GM12892 (cell line): Measurements from ENCODE around the gene ANTXRL.
"Not testable (repeated sequence)": the region's sequence is repeated elsewhere in the genome, so short reads cannot be mapped to it uniquely, and the experiment has no call there.

ENCODE experiments used
- DNase-seq: peaks from one replicate; pipeline ENCODE4 v3.0.0; 2011; ENCODE audit not compliant: insufficient read length
- FAIRE-seq: peaks from 2 replicates; lab custom pipeline; 2011; peaks lifted over from hg19 to GRCh38; lab: Jason Lieb, UNC
- POLR2A ChIP-seq: IDR thresholded peaks from 2 replicates; pipeline ENCODE4 v1.6.1; 2011; ENCODE audit warnings: low read depth, low read length, control low read depth
- POLR2AphosphoS5 ChIP-seq: IDR thresholded peaks from 2 replicates; pipeline ENCODE4 v1.6.1; 2011; ENCODE audit warnings: low read depth, low read length, control low read depth
- TAF1 ChIP-seq: IDR thresholded peaks from 2 replicates; pipeline ENCODE4 v1.6.1; 2011; ENCODE audit warnings: low read depth, mild to moderate bottlenecking, control low read depth, low read length, borderline replicate concordance

Gene ANTXRL

DNA sequence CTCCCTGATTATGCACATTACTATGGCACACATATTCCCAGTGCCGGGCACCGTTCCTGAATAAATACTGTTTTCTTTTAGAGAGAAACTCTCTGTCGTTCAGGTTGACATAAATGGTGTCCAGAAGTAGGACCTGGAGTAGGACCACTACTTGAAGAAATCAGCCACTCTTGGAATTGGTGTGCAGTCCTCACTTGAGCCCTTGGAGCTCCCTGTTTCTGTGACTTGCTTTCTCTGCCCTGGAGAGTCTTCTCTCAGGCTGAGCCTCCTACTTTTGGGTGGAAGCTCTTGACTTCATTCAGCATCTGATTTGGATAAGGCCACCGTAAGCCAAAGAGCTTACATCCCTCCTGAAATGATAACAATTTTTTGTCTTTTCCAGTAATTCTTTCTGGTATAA is 29.7 kb upstream of the ANTXRL start:
- DNase-seq = no peak
- no peak for FAIRE-seq
- no peak for TF ChIP-seq POLR2A
- no peak for TF ChIP-seq TAF1
- TF ChIP-seq POLR2AphosphoS5 = no peak

DNA sequence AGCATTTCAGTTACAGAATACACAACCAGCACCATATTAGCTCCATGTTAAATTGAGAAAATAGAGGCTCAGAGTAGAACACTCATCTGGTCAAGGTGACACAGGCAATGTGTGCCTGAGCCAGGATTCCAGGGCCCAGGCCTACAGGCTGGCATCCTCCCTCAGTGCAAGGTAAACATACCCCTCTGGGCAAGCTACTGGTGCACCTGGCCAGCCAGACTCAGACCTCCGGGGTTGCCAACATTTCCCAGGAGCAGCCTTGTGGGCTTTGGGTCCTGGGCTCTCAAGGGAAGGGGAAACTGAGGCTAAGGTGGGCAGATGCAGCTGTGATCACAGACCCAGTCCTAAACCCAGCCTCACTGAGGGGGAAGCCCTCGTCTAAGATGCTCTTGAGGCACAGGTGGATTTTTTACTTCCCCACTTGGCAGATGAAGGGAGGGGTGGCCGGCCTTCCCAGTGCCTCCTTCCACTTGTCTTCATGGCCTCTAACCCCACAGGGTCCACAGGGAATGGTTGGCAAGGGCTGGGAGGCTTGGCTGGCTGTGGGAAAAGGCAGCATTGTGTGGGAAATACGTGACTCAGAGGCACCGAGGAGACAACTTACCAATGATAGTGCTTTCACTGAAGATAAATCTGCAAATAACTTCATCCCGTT is 23.8 kb upstream of the ANTXRL start:
- FAIRE-seq, DNase-seq: not testable (repeated sequence)

DNA sequence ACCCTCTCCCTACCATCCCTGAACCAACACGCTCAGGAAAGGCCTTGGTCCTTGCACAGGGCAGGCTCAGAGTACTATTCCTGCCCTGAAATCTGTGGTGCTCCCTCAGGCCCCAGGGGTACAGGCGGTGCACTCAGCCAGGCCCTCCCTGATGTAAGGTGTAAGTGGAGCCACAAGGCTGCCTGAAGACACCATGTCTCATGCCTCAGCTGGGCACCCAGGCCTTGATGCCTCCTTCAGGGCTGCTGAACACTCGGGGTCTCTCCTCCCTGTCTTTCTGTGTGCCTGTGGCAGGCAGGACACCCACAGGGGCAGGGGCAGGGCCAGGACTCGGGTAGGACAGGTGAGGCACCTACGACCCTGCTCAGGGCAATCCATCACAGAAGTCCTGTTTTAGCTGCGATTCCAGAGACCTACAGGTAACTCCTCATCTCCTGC is 22.9 kb upstream of the ANTXRL start:
- DNase-seq = no peak
- no peak for TF ChIP-seq POLR2AphosphoS5
- no peak for TF ChIP-seq POLR2A
- no peak for TF ChIP-seq TAF1
- FAIRE-seq = no peak

DNA sequence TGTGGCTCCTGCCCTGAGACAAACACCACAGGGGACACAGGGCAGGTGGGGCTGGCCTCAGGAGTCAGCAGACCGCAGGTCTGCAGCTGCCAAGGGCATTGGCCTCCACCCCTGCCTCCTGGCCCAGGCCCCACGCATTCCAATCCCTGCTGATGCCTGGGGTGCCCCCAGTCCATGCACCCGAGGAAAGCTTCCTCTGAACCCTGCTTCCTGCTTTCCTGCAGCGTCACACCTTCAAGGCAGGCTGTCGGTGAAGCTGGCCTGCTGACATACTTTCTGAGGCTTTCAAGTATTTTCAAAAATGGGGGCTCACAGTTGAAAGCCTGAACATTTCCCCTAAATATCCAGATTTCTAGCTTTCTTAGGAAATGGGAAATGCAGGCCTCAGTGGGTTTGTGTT is 22.5 kb upstream of the ANTXRL start:
- DNase-seq (no peak), FAIRE-seq (no peak)
- TF ChIP-seq TAF1 = no peak
- TF ChIP-seq POLR2AphosphoS5 = no peak
- no peak for TF ChIP-seq POLR2A

DNA sequence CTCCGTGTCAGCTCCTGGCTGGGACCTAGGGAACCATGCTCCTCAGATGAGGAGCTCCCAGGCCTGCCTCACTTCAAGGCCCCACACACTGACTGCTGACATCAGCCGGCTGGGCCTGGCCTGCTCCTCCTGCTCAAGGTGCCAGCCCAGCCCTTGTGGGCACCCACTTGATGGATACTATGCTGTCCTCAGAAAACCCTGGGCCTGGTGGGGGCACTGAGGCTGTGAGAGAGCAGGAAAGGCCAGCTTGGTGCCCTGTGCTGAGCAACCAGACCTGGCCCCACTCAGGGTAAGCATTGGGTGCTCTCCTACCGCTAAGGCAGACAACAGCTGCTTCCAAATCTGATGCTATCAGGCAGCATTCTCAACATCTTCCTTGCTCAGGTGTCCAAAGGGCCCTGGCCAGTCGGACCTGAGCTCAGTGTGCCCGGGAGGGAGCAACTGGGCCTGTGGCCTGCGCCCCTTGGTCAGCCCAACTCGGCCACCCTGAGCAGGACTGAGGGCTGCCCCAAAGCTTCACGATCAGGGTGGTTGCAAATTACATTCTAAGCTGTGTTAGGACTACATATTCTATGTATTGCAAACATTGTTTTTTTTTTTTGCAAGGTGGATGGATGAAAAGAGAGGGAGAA is 21.9 kb upstream of the ANTXRL start:
- no peak for DNase-seq
- TF ChIP-seq POLR2AphosphoS5 = no peak
- no peak for TF ChIP-seq TAF1
- no peak for FAIRE-seq

DNA sequence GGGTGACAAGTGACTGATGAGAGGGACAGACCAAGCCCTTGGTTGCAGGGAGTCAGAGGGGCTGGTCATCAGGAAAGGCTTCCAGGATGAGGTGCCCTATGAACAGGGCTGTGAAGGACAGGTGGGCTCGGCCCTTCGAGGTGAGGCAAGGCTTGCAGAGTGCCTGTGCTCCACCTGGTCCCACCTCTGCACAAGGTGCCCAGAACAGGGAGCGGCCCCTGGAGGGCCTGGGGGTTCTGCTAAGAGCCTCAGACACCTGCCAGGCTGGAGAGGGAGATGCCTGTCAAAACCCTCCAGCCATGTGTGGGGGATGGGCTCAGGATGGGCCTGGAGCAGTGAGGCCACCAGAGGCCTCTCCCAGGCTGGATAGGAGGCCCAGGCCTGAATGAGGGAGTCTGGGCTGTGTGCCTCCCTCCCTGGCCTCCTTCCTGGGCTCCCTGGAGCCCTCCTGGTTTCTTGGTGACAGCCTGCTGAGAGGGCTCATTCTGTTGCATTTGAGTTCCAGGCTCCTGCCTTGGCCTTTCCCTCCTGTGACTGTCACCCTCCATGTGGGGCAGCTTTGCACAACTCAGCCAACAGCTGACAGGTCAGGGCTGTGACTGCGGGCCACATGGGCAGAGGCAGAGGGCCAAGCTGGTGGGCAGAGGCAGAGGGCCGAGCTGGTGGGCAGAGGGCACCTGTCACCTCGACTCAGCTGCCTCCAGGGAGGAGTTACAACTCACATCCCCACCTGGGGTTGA is 21.1 kb upstream of the ANTXRL start:
- DNase-seq, FAIRE-seq: not testable (repeated sequence)

DNA sequence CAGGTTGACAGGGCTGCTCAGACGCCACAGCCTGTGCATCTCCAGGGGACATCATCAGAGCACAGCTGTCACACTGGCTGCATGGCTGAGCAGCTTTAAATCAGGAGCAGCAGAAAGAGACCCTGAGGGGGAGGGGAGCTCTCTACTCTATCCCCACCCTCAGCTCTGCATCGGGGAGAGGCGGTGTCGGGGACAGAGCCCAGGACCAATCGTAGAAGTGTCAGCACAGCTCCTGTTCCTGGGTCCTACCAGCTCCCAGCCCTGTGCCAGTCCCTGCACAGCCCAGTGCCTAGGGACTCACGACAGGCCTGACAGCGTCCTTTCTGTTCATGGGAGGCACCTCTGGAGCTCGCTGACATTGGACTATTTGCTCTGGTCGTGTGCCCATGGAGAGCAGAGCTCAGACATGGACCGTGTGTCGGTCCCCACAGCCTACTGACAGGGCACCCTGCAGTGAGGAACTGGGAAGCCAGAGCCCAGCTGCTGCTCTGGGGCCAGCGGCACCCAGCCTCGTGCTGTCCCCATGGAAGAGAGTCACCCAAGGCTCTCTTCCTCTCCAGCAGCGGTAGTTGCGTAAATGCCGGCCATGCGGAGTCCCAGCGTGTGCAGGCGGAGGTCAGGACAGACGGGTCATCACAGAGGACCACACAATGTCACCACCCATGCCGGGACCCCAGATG is 20.4 kb upstream of the ANTXRL start:
- no peak for TF ChIP-seq POLR2AphosphoS5
- DNase-seq = no peak
- FAIRE-seq = no peak

DNA sequence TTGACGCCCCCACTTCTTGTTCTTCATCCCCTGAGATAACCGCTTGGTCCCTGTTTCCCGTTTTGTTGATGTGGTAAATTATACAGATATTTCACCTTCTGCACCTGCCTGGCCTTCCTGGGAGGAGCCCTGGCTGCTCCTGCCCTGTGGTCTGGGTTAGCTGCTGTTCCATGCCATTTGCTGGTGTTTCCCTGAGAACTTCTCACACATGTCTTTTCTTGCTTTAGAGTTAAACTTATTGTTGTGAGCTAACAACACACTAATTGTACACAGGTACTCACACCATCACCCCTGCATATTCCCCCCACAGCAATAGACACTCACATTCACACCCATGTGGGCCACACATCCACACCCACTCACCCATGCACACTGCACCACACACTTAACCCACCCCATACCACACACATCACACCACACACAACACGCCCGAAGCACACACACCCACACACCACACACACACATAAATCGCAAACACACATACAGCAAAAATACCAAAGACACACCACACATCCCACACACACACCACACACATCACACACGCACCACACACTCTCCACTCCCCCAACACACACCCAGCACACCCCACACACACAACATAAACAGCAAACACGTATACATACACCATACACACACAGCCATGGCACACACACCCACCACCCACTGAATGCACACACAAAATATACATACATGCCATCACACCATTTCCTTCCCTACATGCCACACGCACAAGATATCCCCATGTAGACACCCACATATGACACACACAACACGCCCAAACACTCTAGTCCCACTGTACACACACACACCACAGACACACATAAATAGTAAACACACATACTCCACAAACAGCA is 19.4 kb upstream of the ANTXRL start:
- TF ChIP-seq TAF1 (no peak), POLR2A (no peak), POLR2AphosphoS5 (no peak)
- DNase-seq = no peak
- FAIRE-seq = no peak

DNA sequence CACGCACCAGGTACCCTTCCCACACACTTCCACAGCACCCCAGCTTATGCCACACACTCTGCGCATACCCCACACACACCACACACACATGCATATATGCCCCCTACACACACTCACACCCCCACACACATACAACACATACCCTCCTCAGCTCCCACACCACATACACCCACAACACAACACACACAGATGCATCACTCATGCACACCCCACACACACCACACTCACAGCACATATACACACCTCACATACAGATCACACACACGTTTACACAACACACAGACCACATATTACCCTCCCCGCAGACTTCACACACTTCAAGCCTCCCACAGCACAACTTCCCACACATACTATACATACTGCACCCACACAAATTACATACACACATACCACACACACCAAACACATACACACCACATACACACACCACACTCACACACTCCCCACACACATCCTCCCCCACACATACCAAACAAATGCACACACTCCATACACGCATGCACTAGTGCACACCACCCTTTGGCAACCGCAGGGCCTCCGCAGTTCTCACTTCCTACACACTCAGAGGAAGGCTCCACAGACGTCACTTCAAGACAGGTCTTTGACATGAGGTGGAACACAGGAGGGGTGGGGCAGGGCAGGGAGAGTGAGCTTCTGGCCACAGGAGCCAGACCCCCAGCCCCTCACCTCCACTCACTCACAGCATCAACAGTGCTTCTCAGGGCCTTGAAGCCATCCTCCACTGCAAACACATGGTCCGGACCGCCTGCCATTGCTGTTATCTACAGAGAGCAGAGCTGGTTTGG is 18.5 kb upstream of the ANTXRL start:
- DNase-seq (no peak), FAIRE-seq (no peak)
- TF ChIP-seq TAF1 (no peak), POLR2AphosphoS5 (no peak), POLR2A (no peak)

DNA sequence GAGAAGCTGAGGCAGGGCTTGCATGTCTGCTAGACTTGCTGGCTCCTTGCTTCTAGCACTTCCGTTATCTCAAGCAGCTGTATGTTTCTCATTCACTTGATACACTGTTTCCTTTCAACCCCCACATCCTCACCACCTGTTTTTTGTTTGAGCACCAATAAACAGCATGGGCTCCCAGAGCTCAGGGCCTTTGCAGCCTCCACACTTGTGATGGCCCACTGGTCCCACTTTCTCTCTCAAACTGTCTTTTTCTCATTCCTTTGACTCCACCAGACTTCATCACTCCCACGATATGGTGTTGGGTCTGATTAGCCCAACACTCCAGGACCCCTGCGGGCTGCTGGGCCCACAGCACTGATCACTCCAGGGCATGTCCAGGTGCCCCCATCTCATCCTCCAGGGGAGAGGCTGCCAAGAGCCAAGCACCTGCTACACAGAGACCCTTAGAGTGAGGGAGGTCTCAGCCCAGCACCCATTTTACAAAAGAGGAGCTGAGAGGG is 17.2 kb upstream of the ANTXRL start:
- not testable (repeated sequence) for FAIRE-seq, DNase-seq
